Kidney tubule cell (primary cell): ENCODE results near the gene ASCC2.
"Not testable (repeated sequence)": the region's sequence is repeated elsewhere in the genome, so short reads cannot be mapped to it uniquely, and the experiment has no call there.

Experiments used
- DNase-seq: peaks from one replicate; pipeline ENCODE4 v3.0.0-alpha.2; 2018; ENCODE audit warnings: low spot score

The ASCC2 gene

GRCh38 chr22:29837741-29838598, at the start of gene ASCC2:
TSS of gene ASCC2 (minus strand) at chr22:29838274. CDS start at chr22:29832325, 5,949 bp downstream.
- peak; percentile 99 for DNase-seq

DNA sequence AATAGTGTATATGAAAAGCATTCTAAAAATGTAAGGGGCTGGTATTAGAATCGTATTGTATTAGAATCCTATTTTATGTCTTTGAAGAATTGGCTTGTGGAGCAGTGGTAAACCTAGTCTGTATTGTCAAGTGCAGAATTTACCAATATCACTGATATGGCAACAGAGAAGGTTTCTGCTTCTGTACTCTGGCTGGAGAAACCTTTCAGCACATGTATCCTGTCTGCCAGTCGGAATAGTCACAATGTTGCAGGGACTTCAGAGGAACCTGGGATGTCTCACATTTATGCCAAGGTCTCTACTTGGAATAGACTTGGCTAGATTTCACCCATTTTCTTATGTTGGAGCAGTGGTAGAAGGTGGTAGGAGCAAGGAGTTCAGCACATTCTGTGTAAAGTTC, 49.3 kb upstream of the ASCC2 start:
- DNase-seq = no peak

- no peak for DNase-seq
These were observed 48.5 kb upstream of the ASCC2 start for GRCh38 chr22:29886596-29886995.

DNA sequence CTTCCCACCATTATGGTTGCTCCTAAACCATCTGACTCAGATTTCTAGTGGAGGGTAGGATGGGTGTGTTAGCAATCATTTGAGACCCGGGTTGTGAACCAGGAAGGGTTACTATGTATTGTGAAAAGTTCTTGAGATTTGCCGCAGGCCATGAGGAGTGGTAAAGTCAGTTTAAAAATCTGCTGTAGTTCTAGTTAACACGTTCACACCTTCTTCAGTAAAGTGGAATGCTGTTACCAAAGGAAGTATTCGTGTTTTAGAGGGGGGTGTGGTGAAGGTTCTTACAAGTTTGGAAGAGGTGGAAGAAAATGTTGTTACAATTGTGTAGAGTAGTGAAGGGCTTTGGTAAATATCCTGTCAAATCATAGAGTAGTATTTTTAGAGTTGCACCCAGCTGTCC, 47.5 kb upstream of the ASCC2 start:
- DNase-seq = no peak

- DNase-seq = no peak
These were observed 45.7 kb upstream of the ASCC2 start for GRCh38 chr22:29883775-29884097.

GRCh38 chr22:29883045-29883774, 45.1 kb upstream of the ASCC2 start, which contains the start of gene MTMR3:
TSS of gene MTMR3 (plus strand) at chr22:29883174. CDS start at chr22:29971060, 87,886 bp downstream.
- DNase-seq = peak; percentile 93

GRCh38 chr22:29882716-29883044, 44.6 kb upstream of the ASCC2 start:
- DNase-seq = no peak

DNA sequence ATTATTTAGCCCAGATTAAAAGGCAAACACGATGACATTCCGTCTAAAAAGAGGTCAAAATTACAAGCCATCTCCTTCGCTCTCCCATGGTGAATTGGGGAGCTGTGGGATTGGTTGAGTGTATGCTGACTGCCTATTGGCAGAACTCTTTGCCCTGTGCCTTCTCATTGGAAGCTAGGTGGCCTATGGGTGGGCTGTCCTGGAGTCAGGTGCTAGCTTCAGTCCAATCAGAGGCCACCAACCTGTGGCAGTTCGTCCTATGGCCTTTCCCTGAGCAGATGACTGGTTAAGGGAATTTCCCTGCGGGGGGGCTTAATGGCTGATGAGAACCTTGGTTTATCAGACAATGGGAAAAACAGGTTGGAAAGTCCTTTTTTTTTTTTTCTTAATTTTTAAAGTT, 41.7 kb upstream of the ASCC2 start:
- peak; percentile 11 for DNase-seq

- DNase-seq = peak; percentile 41
These were observed 39.5 kb upstream of the ASCC2 start for GRCh38 chr22:29877620-29878019.

GRCh38 chr22:29873943-29874342, 35.9 kb upstream of the ASCC2 start:
- no peak for DNase-seq

DNA sequence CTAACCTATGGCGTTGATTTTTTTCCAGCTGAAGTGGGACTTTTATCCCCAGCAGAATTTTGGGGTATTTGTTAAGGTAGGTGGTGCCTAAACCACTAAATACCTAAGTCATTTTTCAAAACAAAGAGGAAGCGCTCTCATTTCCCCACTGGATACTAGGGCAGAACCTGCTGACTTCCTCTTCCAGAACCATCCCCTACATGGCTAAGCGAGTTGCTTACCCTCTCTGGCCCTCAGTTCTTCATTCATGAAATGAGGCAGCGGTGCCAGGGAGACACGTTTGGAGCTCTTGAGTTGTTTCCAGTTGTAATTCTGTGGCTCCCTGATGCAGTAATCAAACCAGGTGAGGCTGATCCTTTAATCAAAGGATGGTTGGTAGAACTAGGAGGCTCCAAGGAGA, 34.9 kb upstream of the ASCC2 start:
- DNase-seq = no peak

- no peak for DNase-seq
These were observed 34.2 kb upstream of the ASCC2 start for GRCh38 chr22:29872144-29872893.

- DNase-seq = peak; percentile 57
These were observed 33.6 kb upstream of the ASCC2 start for GRCh38 chr22:29871684-29872083.

DNA sequence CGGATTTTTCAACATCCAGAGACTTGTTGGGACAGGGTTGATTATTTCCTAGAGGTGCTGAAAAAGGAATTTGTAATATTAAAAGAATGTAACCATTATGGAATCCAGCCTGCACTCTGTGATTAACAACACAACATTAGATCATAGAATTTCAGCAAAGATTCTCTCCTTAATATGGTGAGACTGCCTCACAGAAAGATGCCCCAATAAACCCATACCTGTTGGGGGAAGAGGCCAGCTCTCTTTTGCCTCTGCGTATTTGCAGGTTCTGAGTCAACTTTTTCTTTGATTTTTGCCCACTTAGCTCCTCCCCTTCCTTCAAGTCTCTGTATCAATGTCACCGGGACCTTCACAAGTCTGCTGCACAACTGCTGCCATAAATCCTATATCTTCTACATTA, 32.5 kb upstream of the ASCC2 start:
- peak; percentile 80 for DNase-seq

DNA sequence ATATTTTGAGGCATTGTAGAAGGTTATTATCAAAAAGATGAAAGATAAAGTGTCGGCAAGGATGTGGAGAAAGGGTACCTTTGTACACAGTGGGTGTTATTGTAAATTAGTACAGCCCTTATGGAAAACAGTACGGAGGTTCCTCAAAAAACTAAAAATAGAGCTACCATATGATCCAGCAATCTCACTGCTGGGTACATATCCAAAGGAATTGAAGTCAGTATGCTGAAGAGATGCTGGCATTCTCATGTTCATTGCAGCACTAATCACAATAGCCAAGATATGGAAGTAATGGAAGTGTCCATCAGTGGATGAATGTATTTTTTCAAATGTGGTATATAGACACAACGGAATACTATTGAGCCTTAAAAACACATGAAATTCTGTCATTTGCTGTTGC, 29.8 kb upstream of the ASCC2 start:
- no peak for DNase-seq

DNA sequence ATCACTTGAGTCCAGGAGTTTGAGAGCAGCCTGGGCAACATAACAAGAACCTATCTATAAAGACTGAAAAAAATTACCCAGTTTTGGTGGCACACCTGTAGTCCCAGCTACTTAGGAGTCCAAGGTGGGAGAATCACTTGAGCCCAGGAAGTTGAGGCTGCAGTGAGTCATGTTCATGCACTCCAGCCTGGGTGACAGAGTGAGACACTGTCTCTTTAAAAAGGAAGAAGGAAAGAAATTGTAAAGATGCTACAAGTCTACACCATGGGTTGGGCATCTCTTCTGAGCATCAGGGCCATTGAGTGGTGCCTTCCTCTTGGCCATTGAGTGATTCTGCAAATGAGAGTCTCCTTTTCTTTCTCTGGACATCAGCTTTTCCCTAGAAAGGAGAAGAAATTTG, 29.2 kb upstream of the ASCC2 start:
- DNase-seq = peak; percentile 51

GRCh38 chr22:29865572-29865971, 27.5 kb upstream of the ASCC2 start:
- DNase-seq = not testable (repeated sequence)

- no peak for DNase-seq
These were observed 23.7 kb upstream of the ASCC2 start for GRCh38 chr22:29861672-29862297.

DNA sequence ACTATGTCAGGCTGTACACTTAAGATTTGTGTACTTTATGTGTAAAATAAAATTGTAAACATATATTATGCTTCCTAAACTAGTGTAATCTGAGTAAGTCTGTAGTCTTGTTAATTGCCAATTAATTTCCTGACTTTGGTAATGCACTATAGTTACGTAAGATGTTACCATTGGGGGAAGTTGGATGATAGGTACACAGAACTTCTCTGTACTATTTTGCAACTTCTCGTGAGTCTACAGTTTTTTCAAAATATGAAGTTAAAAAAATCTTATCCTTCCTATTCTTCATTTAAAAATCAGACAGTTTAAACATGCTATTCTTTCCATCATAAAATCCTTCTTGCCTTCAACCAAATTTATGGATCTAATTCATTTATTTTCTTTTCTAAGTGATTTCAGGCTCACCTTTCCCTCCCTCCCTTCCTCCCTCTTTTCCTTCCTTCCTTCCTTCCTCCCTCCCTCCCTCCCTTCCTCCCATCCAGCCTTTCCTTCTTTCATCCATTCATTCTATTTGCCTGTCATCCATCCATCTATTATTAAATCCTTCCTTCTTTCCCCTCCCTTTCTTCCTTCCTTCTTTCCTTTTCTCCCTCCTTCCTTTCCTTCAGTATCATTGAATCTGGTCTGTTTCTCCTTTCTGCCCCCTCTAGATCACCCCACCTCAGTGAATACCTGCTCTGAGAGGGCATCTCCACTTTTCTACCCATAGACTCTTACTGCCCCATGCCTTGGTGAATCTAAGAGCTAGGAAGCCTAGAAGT, 22.1 kb upstream of the ASCC2 start:
- no peak for DNase-seq

- not testable (repeated sequence) for DNase-seq
These were observed 21.0 kb upstream of the ASCC2 start for GRCh38 chr22:29859030-29859429.

GRCh38 chr22:29856496-29856895, 18.4 kb upstream of the ASCC2 start:
- no peak for DNase-seq
